ENCODE data around the gene ATF7IP.

ATF7IP gene

DNA sequence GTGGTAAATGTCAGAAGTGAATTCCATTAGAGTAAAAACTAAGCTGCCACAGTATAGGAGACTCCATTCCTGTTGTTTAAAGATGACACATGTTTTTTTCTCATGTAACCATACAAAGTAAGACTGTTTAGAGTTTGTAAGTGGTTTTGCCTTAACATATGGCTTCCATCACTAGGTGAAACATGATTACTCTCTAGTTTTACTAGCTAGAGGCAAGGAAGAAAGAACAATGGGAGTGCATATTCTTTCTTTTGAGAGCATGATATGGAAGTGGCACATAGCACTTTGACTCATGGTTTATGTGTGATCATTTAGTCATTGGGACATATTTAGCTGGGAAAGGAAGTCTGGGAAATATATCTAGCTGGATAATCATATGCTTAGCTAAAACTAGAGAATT lies 7.7 kb downstream of the ATF7IP start:
- H2BK5ac ChIP-seq (ENCODE audit: low read length) = no peak overlapping the region
- DNase-seq (ENCODE audit: low spot score) = no peak
- peaks cover 1% of the 10 kb centered on the region for H3K79me1 ChIP-seq (ENCODE audit: low read depth, low read length)
- H3K36me3 ChIP-seq (replicated peaks in 1 of 2; ENCODE audit: control insufficient read depth in 2 of 2, insufficient read depth in 2 of 2, low read length in 2 of 2) = peaks cover 0 to 5% of the 10 kb centered on the region in 2 donors
- H2AFZ ChIP-seq (ENCODE audit: low read length) = peak overlapping the region; percentile 21
- no peak overlapping the region for H3K27ac ChIP-seq (replicated peaks; ENCODE audit: low read length)
- no peaks in the 10 kb centered on the region for H3K27me3 ChIP-seq (ENCODE audit: control insufficient read depth in 3 of 3, insufficient read depth in 3 of 3, low read depth in 1 of 3, low read length in 3 of 3)
- no peak overlapping the region for H2BK120ac ChIP-seq (ENCODE audit: low read depth, low read length)
- no peak overlapping the region for H3K4me2 ChIP-seq (ENCODE audit: insufficient read depth, low read length, poor library complexity, severe bottlenecking)
- no peak overlapping the region for H4K8ac ChIP-seq (ENCODE audit: low read depth, low read length)
- no peak overlapping the region for H3K18ac ChIP-seq (ENCODE audit: low read length)
- H3K9me3 ChIP-seq (replicated peaks in 1 of 2; ENCODE audit: control insufficient read depth in 2 of 2, insufficient read depth in 1 of 2, low read depth in 1 of 2, low read length in 2 of 2) = peaks cover 1 to 28% of the 10 kb centered on the region in 2 donors
- H3K4ac ChIP-seq (ENCODE audit: low read length) = no peak overlapping the region
- H3K4me1 ChIP-seq (ENCODE audit: control insufficient read depth in 2 of 2, insufficient read depth in 1 of 2, low read depth in 1 of 2, low read length in 2 of 2) = no peaks in the 10 kb centered on the region
- H2AK5ac ChIP-seq (ENCODE audit: low read depth, low read length) = no peak overlapping the region
- no peak overlapping the region for H3K9ac ChIP-seq (ENCODE audit: low read depth, low read length, poor library complexity)
- no peak overlapping the region for H2BK15ac ChIP-seq (ENCODE audit: low read length)
- H3K14ac ChIP-seq (ENCODE audit: low read length) = no peak overlapping the region
- H3K4me3 ChIP-seq (ENCODE audit: low read length in 2 of 2) = no peak overlapping the region
- no peak overlapping the region for H3K23ac ChIP-seq (ENCODE audit: low read depth, low read length, poor library complexity)
- H4K91ac ChIP-seq (ENCODE audit: low read depth, low read length, poor library complexity) = no peak overlapping the region
- H2BK12ac ChIP-seq (ENCODE audit: low read length) = no peak overlapping the region

DNA sequence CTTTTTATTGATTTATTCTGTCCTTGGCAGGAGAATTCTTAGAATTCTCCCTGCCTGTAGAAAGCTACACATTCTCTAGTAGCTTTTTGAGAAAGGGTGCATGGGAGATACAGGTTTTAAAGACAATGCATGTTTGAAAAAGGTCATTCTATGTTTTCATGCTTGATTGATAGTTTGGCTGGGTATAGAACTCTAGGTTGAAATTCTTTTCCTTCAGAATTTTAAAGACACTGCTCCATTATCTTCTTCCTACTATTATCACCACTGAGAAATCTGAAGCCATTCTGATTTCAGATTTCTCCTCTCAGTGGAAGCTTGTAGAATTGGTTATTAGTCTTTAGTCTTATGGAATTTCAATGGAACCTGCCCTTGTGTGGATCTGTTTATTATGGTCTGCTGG lies 14.0 kb downstream of the ATF7IP start:
- no peak overlapping the region for H3K4me2 ChIP-seq (ENCODE audit: insufficient read depth, low read length, poor library complexity, severe bottlenecking)
- no peak overlapping the region for H3K4me3 ChIP-seq (ENCODE audit: low read length in 2 of 2)
- H2BK120ac ChIP-seq (ENCODE audit: low read depth, low read length) = no peak overlapping the region

DNA sequence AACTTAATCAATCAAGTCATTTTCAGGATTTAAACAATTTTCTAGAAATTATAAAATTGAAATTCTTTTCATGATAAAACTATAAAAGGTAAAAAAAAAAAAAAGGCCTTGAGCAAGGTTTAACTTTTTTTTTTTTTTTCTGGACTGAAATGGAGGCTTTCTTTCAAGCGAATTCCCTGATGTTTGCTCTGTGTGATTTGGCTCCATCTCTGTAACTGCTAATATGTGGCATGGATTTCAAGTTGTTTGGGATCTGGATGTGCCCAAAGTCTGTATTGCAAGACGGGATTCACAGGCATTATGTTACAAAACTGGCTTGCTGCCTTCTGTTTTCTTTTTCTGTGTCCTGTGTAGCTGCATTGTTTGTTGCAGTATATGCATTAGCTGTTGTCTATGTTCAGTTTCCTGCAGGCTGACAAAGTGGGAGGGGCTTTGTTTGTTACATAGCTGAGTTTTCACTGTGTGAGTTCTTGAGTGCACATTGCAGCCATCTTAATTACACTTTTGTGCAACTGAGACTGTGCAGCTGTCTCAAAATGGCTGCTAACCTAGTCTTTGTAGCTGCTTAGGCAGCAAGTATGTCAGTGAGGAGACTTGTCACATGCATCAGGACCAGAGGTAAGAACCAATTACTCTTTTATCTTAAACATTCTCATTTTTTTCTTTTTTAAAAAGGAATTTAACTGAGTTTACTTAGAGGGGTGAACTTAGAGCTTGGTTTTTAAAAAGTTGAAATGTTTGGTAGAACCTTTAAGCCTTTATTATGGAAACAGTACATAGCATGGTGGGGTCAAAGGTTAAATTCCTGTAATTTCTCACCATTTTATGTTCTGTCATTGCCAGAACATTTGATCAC lies 19.5 kb downstream of the ATF7IP start:
- peak; percentile 92 for DNase-seq (ENCODE audit: low spot score)
- no peaks in the 10 kb centered on the region for H3K27me3 ChIP-seq (ENCODE audit: control insufficient read depth in 3 of 3, insufficient read depth in 3 of 3, low read depth in 1 of 3, low read length in 3 of 3)
- H2BK15ac ChIP-seq (ENCODE audit: low read length) = no peak overlapping the region
- H3K79me1 ChIP-seq (ENCODE audit: low read depth, low read length) = peaks cover 4% of the 10 kb centered on the region
- H3K4me3 ChIP-seq (ENCODE audit: low read length in 2 of 2) = peak overlapping the region in 1 of 2 donors; percentile 47
- no peak overlapping the region for H3K14ac ChIP-seq (ENCODE audit: low read length)
- no peak overlapping the region for H2BK120ac ChIP-seq (ENCODE audit: low read depth, low read length)
- H3K4me1 ChIP-seq (ENCODE audit: control insufficient read depth in 2 of 2, insufficient read depth in 1 of 2, low read depth in 1 of 2, low read length in 2 of 2) = peaks cover 0 to 3% of the 10 kb centered on the region in 2 donors
- no peak overlapping the region for H2AK5ac ChIP-seq (ENCODE audit: low read depth, low read length)
- no peak overlapping the region for H3K23ac ChIP-seq (ENCODE audit: low read depth, low read length, poor library complexity)
- no peak overlapping the region for H3K4ac ChIP-seq (ENCODE audit: low read length)
- H3K27ac ChIP-seq (replicated peaks; ENCODE audit: low read length) = peak overlapping the region; percentile 97
- H4K91ac ChIP-seq (ENCODE audit: low read depth, low read length, poor library complexity) = no peak overlapping the region
- no peak overlapping the region for H2BK12ac ChIP-seq (ENCODE audit: low read length)
- H3K4me2 ChIP-seq (ENCODE audit: insufficient read depth, low read length, poor library complexity, severe bottlenecking) = no peak overlapping the region
- H3K18ac ChIP-seq (ENCODE audit: low read length) = no peak overlapping the region
- peak overlapping the region; percentile 73 for H2AFZ ChIP-seq (ENCODE audit: low read length)
- WGBS, 2 donors (ENCODE audit: extremely low coverage in 2 of 2, insufficient read length in 2 of 2, insufficient replicate concordance in 1 of 2) = no CpG with 5 or more reads among the region's 2 CpGs
- H3K36me3 ChIP-seq (replicated peaks in 1 of 2; ENCODE audit: control insufficient read depth in 2 of 2, insufficient read depth in 2 of 2, low read length in 2 of 2) = peaks cover 1 to 13% of the 10 kb centered on the region in 2 donors
- no peak overlapping the region for H3K9ac ChIP-seq (ENCODE audit: low read depth, low read length, poor library complexity)
- H4K8ac ChIP-seq (ENCODE audit: low read depth, low read length) = no peak overlapping the region
- peaks cover 2 to 47% of the 10 kb centered on the region in 2 donors for H3K9me3 ChIP-seq (replicated peaks in 1 of 2; ENCODE audit: control insufficient read depth in 2 of 2, insufficient read depth in 1 of 2, low read depth in 1 of 2, low read length in 2 of 2)
- H2BK5ac ChIP-seq (ENCODE audit: low read length) = no peak overlapping the region

More for the DNA sequence above, 14.0 kb downstream of the ATF7IP start:
- no peak overlapping the region for H3K18ac ChIP-seq (ENCODE audit: low read length)
- peaks cover 10 to 49% of the 10 kb centered on the region in 2 donors for H3K9me3 ChIP-seq (replicated peaks in 1 of 2; ENCODE audit: control insufficient read depth in 2 of 2, insufficient read depth in 1 of 2, low read depth in 1 of 2, low read length in 2 of 2)
- H3K9ac ChIP-seq (ENCODE audit: low read depth, low read length, poor library complexity) = no peak overlapping the region
- no peak overlapping the region for H2BK5ac ChIP-seq (ENCODE audit: low read length)
- H2AFZ ChIP-seq (ENCODE audit: low read length) = no peak overlapping the region
- peaks cover 0 to 3% of the 10 kb centered on the region in 2 donors for H3K4me1 ChIP-seq (ENCODE audit: control insufficient read depth in 2 of 2, insufficient read depth in 1 of 2, low read depth in 1 of 2, low read length in 2 of 2)
- no peak overlapping the region for H2AK5ac ChIP-seq (ENCODE audit: low read depth, low read length)
- H3K36me3 ChIP-seq (replicated peaks in 1 of 2; ENCODE audit: control insufficient read depth in 2 of 2, insufficient read depth in 2 of 2, low read length in 2 of 2) = peaks cover 0 to 4% of the 10 kb centered on the region in 2 donors
- no peaks in the 10 kb centered on the region for H3K27me3 ChIP-seq (ENCODE audit: control insufficient read depth in 3 of 3, insufficient read depth in 3 of 3, low read depth in 1 of 3, low read length in 3 of 3)
- no peak for DNase-seq (ENCODE audit: low spot score)
- H3K23ac ChIP-seq (ENCODE audit: low read depth, low read length, poor library complexity) = no peak overlapping the region
- H4K8ac ChIP-seq (ENCODE audit: low read depth, low read length) = no peak overlapping the region
- no peak overlapping the region for H2BK15ac ChIP-seq (ENCODE audit: low read length)
- no peak overlapping the region for H4K91ac ChIP-seq (ENCODE audit: low read depth, low read length, poor library complexity)
- no peak overlapping the region for H3K4ac ChIP-seq (ENCODE audit: low read length)
- no peak overlapping the region for H3K27ac ChIP-seq (replicated peaks; ENCODE audit: low read length)
- H3K79me1 ChIP-seq (ENCODE audit: low read depth, low read length) = peaks cover 5% of the 10 kb centered on the region
- H2BK12ac ChIP-seq (ENCODE audit: low read length) = no peak overlapping the region
- no peak overlapping the region for H3K14ac ChIP-seq (ENCODE audit: low read length)

DNA sequence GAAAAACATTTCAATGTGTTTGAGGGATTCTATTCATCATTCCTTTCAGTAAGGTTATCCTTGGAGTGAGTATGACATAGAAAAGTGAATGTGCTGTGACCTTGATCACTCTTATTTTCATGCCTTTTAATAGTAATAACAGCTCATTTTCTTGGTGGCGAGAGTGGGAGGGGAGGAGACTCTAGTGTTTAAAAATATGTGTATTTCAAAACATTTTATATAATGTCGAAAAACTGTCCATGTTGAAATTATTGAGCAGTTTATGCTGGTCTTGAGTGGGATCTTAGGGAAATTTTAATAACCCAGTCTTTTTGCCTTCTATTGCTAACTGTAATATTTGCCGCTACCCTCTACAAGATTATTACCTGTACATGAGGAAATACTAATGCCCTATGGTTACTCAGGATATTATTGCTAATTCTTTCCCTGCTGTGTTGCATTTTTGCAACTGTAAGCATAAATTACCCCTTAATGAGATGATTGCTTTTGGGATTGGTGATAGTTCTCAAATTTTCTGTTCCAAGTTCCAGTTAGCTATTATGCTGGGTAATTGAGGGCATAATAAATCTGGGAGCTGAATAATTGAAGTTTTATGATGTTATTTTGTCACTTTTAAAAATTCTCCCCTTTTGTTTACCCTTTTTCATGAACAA lies 21.9 kb downstream of the ATF7IP start:
- H3K4me3 ChIP-seq (ENCODE audit: low read length in 2 of 2) = no peak overlapping the region
- no peak overlapping the region for H2BK5ac ChIP-seq (ENCODE audit: low read length)
- no peak overlapping the region for H3K18ac ChIP-seq (ENCODE audit: low read length)
- no peak overlapping the region for H2BK120ac ChIP-seq (ENCODE audit: low read depth, low read length)
- no peak overlapping the region for H2BK15ac ChIP-seq (ENCODE audit: low read length)
- no CpG with 5 or more reads among the region's 3 CpGs for WGBS, 2 donors (ENCODE audit: extremely low coverage in 2 of 2, insufficient read length in 2 of 2, insufficient replicate concordance in 1 of 2)
- no peak overlapping the region for H4K91ac ChIP-seq (ENCODE audit: low read depth, low read length, poor library complexity)
- H3K36me3 ChIP-seq (replicated peaks in 1 of 2; ENCODE audit: control insufficient read depth in 2 of 2, insufficient read depth in 2 of 2, low read length in 2 of 2) = peaks cover 0 to 36% of the 10 kb centered on the region in 2 donors
- peaks cover 0 to 3% of the 10 kb centered on the region in 2 donors for H3K4me1 ChIP-seq (ENCODE audit: control insufficient read depth in 2 of 2, insufficient read depth in 1 of 2, low read depth in 1 of 2, low read length in 2 of 2)
- no peak overlapping the region for H3K27ac ChIP-seq (replicated peaks; ENCODE audit: low read length)
- H3K4ac ChIP-seq (ENCODE audit: low read length) = no peak overlapping the region
- H3K14ac ChIP-seq (ENCODE audit: low read length) = no peak overlapping the region
- no peak overlapping the region for H2AK5ac ChIP-seq (ENCODE audit: low read depth, low read length)
- no peak overlapping the region for H3K9ac ChIP-seq (ENCODE audit: low read depth, low read length, poor library complexity)
- H3K27me3 ChIP-seq (ENCODE audit: control insufficient read depth in 3 of 3, insufficient read depth in 3 of 3, low read depth in 1 of 3, low read length in 3 of 3) = no peaks in the 10 kb centered on the region
- H2AFZ ChIP-seq (ENCODE audit: low read length) = no peak overlapping the region
- no peak overlapping the region for H2BK12ac ChIP-seq (ENCODE audit: low read length)
- no peak overlapping the region for H4K8ac ChIP-seq (ENCODE audit: low read depth, low read length)
- no peak overlapping the region for H3K23ac ChIP-seq (ENCODE audit: low read depth, low read length, poor library complexity)
- no peaks in the 10 kb centered on the region for H3K79me1 ChIP-seq (ENCODE audit: low read depth, low read length)
- peaks cover 0 to 47% of the 10 kb centered on the region in 2 donors for H3K9me3 ChIP-seq (replicated peaks in 1 of 2; ENCODE audit: control insufficient read depth in 2 of 2, insufficient read depth in 1 of 2, low read depth in 1 of 2, low read length in 2 of 2)
- no peak overlapping the region for H3K4me2 ChIP-seq (ENCODE audit: insufficient read depth, low read length, poor library complexity, severe bottlenecking)
- no peak for DNase-seq (ENCODE audit: low spot score)
